GM18517 (cell line): ENCODE results near the gene AP3B1.

Source experiments
- ATAC-seq: cut with Tn5 transposase; IDR thresholded peaks from one replicate; pipeline ENCODE4 v1.9.1; 2021; ENCODE audit warnings: mild to moderate bottlenecking, moderate library complexity; ENCODE audit not compliant: unreplicated experiment

AP3B1 gene

DNA sequence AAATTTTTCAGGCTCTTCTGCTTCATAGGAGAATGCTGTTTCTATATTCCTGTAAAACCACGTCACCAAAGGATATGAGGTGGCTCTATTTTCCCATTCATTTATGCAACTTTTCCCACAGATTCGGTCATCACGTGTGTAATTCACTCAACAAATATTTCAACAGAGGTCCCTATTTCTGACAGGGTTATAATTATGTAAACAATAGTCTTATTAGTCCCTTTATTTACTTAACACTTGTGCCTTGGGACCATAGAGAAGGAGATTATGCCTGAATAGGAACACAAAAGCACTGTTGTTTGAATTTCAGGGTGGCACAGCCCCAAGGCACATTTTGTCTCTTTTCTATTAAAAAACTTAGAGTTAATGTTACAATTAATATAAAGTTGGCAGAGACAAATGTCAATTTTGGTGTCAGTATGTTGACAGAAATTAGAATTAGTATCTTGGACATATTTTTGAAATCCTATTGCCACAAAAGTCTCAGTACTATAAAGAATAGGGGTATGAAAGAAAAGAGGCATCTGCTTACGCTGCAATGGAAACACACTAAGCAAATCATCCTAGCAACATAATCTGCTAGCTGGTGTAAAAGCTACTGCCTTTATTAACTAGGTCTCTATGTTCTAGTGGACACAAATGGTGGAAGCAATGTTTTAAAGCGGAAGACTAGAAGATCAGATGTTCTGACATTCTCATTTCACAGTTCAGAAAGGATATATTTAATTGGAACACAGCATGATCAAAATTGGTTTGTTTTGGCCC, 289.3 kb downstream of the AP3B1 start:
- no peak for ATAC-seq

DNA sequence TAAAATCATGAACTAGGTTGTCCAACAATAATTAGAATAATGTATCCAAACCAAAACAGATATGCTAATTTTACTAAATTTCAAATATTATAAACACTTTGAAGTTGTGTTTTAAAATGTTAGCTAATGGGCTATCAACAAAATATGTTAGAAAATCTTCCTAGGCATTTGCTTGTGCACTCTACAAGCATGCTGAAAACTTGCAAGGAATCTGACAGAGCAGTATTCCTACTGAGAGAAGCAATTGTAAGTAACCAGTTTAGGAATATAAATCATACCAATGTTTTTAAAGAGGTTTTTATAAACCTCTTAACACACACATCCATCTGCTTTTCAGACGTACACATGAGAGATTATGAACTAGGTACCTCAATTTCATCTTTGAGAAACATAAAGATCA, 289.9 kb downstream of the AP3B1 start:
- no peak for ATAC-seq

DNA sequence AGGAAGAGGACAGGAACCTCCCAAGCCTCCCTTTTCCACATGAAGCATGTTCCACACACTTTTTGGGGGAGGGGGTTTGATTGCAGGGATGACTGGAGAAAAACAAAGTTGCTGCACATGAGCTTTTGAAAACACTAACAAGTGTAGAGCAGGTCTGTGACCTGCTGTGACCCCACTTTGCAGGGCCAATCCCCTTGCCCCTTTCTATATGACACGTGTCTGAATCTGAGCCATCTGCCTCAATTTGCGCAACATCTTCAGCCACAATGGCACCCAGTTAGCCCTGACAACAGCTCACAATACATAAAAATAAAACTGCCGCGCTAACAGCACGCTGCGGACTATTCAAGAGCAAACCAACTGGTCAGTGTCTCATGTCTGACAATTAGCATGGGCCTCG, 290.6 kb downstream of the AP3B1 start:
- no peak for ATAC-seq

DNA sequence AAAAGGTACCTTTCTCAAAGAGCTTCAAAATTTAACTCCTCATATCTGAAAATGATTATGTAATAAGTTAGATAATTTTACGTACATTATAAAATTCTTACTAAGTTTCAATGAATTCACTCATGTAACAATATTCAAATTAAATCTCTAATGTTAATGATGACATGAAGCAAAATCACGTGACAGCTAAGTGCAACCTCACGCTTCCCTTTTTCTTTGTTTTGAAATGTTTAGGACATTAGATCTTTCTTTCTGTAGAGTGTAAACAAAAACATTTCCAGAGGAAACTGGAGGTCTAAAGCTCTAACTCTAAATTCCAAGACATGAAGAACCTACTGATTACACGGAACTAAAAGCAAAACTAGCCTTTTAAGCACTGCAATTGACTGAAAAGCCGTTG, 291.0 kb downstream of the AP3B1 start:
- no peak for ATAC-seq

DNA sequence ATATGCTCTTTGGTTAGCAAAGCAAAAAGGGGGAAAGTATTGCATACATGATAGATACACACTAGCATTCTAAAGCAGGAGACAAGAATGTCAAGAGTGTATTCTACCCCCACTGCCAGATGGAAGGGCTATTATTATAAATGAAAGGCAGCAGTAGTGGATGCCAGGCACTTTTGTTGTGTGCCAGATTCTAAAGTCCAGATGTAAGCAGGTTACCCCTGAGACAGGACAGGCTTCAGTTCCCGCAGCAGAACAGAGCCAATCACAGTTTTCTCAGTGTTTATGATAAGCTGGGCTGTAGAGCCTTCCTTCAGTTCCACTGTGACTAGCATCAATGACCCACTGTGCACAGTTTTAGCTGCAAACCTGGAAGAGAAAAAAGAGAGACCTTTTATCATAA, 291.8 kb downstream of the AP3B1 start:
- ATAC-seq, result no peak

DNA sequence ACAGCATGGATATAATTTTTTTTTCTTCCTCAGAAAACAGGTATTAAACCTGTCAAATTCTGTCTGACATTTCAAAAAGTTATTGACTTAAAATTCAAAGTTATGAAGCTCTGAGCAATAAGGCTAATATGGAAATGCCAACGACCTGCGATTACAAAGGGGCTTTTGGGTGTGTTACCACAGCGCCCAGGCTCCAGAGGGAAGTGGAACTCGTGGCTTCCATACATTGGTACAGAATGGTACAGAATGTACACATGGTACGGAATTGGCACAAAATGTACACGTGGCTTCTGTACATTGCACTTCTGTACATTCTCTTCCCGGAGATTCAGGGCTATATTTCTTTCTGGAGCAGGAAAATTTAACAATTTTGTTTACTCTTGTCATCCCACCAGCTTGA, 293.3 kb downstream of the AP3B1 start:
- no peak for ATAC-seq

DNA sequence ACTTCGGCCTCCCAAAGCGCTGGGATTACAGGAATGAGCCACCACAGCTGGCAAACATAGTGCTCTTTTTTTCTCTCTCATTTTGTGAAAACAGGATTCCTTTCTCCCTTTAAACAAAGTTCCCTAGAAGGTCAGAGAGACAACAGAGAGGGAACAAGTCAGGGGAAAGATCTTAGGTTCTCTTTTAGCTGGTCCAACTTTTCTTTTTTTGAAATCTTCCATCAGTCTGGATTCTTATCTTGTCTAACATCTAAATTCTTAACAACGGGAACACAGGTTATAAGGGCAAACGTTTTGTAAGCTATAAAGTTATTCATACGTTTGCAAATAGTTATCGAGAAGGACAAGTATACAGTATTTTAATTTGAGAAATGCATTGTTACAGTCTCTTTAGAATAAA, 294.3 kb downstream of the AP3B1 start:
- ATAC-seq, result no peak

DNA sequence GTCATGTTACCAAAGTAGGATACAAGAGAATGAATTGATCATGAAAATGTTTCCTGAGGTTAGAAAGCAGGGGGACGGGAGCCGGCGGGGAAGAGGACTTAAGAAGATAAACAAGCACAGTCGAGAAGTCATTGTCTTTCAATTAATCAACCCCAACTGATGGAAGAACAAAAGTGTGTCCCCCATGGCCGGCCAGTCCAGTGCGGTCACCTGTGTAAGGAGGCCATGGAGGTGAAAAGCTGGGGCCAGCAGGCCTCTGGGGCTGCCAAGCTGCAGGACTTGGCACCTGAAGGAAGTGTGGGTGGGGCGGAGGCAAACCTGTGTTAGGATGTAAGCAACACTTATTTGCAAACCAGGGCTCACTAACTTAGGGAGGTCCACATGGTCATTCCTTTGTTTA, 295.1 kb downstream of the AP3B1 start:
- no peak for ATAC-seq

DNA sequence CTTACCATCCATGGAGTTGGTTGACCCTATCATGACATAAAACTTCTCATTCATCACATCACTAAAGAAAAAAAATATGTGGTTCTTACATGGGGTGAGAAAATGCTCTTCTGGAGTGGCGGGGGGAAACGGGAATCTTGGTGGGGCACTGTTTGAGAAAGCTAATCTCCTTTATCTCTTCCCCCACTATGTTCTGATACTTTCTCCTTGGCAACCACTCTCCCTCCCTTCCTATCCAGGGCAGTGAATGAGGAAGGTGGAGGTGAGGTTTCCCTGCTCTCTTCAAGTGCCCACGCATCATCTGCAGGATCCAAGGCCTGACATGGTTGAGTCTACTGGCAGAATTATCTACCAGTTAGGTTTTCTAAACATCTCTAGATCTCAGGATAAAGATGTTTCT, 297.6 kb downstream of the AP3B1 start:
- no peak for ATAC-seq

DNA sequence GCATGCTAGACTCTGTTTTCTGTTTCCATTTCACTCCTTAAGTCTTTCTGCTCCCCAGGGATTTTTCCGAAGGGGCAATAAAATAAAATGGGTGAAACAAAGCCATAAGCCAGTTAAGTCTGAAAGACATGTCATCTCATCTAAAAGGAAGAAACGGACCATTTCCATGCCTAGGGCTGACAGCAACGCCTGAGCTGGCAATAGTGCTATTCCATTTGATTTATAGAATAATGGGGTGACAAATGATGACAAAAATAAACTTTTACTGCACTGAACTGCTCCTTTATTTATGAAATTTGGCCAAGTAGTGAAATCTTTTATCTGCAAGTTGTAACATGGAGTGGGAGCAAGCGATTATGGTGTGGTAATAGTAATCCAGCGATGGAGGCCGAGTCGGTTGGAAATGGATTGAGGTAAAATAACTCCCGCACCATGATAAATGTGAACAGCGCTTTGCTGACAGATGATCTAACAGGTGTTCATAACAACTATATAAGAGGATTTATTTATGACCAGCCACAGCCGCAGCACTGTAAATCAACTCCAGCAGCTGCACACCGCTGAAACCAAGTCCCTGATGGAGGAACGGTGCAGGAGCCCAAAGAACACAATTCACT, 298.6 kb downstream of the AP3B1 start:
- ATAC-seq, result no peak

DNA sequence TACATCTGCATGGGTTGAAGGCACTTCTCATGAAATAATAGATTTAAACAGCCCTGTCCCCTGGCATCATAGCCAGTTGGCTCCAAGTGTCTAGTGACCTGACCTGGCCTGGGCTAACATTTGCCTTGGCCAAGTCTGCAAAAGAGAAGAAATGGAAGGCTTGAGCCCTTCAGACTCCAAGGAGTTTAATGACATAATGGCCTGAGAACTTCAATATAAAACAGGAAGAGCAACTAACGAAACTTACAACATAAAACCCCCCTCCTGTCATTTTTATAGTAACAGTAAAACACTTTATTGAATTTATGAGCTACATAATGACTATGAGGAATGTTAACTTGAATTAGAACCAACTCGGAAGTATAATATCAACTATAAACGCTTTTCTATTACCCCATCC, 299.6 kb downstream of the AP3B1 start:
- no peak for ATAC-seq

DNA sequence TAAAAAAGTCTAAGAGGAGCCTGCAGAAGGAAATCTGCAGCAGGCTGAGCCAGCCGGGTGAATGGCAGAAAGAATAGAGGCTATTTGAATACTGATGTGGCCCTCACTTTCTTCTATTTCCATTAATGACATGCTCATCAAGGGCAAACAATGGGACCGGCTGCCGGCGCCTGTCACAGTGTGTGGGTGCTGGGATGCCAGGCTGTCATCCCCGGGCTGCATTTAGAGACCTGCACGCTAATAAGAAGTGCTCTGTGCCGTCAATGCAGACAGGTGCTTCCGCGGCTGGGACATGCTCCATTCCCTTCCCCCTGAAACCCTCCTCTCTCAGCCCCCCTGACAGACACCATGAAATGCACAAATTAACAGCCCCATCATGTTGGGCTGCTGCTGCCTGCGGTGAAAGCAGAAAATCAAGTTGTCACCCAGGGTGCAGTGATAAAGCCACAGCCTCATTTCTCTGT, 300.6 kb downstream of the AP3B1 start:
- ATAC-seq, result no peak

DNA sequence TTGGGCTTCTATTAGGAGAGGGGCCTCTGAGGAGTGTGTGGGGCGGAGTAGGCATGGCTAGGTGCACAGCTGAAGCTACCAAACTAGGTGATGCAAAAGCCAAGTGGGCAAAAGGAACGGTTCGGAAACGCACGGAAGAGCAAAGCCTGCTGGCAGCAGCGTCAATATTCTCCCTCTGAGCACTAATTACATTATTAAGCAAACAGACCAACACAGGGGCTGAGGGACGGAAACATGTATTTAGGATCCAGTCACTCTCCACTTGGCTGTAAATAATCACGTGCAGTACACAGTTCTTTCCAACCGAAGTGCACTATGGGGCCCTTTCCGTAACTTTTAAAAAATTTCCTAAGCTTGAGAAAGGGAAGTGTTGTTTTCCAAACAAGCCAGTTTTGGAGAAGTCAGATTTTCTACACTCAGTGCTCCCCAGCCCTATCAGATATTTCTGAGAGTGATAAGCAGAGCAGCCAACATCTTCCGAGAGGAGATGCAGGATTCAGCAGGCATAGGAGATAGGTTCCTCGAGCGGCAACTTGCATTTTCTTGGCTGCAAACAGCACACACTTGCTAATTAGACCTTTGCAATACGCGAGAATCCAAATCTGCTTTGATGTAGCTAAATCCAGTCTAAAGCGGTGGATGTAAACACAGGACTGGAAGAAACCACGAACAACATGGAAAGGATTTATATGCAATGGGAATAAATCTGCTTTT, 301.2 kb downstream of the AP3B1 start:
- no peak for ATAC-seq

DNA sequence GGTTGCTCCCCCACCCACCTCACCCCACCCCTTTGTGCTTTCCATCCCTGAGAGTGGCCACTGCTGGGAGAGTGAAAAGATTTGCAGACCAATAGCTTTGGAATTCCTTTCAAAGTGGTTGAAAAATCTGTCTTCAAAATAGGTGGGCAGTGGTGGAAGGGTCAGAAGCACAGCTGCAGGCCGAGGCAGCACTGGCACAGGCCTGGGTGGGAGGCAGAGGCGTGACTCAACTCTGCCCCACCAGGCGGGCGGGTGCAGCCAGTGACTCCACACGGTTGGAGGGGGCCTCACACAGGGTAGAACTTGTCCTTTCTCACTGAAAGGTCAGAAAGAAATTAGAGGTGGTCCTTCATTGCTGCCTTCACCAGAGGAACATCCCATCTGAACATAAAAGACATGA, 303.4 kb downstream of the AP3B1 start:
- no peak for ATAC-seq

DNA sequence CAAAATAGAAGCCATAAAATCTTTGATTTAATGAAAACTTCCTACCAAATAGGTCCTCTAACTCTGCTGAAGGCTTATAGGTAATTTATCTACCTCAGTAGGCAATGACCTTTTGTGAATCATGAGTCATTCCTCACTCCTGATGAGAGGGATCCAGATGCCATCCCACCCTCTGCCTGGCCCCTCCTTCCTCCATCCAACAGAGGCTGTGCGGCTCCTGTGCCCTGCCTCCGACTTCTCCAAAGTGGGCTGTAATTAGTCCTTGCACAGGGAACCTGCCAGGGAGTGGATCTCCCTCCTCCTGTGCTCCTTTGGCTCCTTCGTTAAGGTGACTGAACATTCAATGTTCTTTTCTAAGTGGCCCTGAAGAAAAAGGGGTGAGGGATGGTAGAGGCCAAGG, 304.5 kb downstream of the AP3B1 start:
- ATAC-seq, result no peak

DNA sequence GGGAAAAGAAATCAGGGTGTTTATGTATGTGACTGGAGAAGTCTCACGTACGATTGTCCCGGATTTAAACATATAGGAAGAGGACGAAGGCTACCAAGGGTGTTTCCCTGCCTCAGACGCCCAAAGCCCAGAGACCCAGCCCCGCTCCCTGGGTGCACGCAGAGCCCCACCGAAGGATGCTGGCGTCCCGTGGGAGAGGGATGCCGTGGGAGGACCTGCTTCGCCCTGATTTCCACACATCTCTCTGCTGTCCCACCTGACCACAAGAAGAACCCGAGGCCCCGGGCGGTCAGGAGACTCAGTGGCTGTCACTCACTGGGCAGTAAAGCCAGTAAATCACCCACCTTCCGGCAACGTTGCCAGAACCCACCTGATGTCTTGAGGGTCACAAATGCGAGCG, 306.5 kb downstream of the AP3B1 start:
- ATAC-seq, result no peak

DNA sequence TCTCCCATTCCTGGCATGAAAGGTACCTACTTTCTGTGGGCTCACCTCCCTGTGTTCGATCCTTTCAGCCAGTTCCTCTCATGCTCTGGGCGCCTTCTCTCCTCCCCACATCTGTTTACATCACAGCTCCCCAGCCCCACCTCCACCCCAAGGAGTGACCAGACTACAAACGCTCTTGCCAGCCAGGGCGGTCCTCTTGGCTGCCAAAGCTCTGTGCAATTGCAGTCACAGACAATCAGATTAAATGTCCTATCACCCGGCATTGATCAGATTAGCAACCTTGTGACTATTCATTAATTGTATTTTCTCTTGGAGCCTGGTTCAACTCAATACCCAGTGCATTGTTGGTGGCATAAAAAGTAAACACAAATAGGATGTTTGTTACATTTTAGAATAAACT, 307.2 kb downstream of the AP3B1 start:
- no peak for ATAC-seq

DNA sequence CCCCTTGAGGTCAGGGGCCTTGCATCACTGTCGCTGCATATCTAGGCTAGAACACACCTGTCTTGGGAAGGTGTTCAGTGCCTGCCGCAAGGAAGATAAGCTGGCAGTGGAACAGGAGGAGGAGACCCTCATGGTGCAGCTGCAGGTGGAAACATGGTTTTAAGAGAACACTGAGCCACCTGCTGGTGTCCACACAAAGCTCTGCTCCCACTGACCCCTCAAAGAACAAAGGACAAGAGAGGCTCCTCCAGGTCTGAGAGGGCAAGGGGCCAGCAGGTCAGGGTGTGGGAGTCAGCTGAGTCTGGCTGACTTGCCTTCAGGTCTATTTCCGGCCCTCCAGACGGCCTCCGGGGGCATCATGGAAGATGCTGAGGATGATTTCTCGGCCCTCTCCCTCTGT, 308.2 kb downstream of the AP3B1 start:
- no peak for ATAC-seq

DNA sequence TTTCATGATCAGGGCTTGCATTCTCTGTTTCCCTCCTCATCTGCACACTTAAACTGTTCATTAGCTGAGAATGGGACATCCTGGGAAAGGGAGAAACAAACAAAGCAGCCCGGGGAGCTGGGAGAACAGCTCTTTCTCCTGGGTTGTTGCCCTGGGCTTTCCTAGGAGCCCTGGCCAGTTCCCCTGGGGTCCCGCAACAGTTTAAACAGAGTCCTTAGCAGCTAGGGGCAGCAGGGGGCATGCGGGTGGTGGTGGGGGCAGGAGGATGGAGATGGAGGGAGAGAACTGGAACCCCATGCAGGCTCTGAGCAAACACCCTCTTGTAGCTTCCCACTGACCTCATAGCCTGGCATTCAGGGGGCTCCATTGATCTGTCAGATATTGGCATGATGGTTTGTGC, 309.3 kb downstream of the AP3B1 start:
- ATAC-seq, result no peak

DNA sequence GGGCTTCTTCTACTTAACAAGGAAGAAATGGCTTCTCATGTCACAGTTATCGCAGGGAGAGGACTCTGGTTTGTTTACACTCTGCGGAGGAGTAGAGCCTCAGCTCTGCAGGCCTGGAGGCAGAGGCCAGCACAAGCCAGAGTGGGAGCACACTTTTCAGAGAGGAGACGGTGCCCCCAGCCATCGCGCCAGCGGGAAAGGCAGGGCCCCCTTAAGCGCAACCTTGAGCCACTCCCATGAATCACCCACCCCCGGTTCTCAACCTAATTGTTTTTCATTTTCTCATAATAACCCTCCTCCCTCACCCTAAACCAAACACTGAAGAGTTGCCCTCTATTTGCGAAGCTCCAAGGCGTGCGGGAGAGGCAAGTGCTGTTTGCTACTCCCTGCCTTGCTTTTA, 309.9 kb downstream of the AP3B1 start:
- ATAC-seq, result no peak

DNA sequence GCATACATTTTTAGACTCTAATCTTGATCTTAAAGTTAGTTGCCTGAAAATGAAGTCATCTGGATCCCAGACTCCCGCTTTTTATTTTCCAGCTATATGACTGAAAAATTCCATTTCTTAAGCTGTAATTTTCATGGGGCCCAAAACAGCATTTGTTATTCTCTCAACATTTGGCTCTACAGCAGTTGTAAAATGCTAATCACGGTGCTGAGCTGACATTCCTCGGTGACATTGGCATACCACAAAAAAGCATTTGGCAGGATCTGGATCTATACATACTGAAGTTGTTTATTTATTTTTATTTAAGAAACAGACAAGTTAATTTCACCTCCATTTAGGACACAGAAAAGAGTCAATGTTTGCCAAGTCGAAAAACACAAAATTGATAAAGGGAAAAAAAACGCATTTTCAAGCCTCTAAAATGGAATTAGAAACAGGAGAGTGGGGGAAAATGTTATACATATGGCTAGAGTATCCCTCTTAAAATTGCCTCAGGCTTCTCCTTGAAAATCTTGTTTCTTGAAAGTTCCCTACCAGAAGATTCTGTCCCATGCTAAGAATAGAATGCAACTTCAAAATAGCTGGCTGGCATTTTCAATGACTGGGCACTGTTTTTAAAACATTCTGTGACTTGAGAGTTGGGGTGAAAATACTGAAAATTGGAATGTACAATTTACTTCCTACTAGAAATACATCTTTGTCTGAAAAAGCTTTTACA, 310.9 kb downstream of the AP3B1 start:
- ATAC-seq, result no peak

DNA sequence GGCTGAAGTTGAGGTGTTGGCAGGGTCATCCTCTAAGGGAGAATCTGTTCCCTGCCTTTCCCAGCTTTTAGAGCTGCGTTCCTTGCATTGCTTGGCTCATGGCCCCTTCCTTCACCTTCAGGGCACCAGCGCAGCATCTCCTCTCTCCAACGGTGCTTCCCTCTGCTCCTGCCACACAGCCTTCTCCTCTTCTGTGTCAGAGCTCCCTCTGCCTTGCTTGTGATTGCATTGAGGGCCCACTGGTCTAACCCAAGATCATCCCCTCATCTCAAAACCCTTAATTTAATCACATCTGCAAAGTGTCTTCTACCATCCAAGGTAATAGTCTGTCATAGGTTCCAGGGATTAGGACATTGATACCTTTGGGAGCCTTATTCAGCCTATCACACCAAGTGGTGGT, 312.7 kb downstream of the AP3B1 start:
- ATAC-seq, result no peak
